HG03066 (cell line): Measurements from ENCODE around the gene GNMT.

ENCODE experiments used
- ATAC-seq: cut with Tn5 transposase; IDR thresholded peaks from one replicate; pipeline ENCODE4 v1.9.1; 2021; ENCODE audit warnings: low read depth; ENCODE audit not compliant: unreplicated experiment

Gene GNMT

GRCh38 chr6:43009124-43009523, 48.6 kb downstream of the GNMT start:
- no peak for ATAC-seq

- no peak for ATAC-seq
Observed at GRCh38 chr6:43011207-43011606, 50.7 kb downstream of the GNMT start.

GRCh38 chr6:43012364-43012763, 51.8 kb downstream of the GNMT start:
- no peak for ATAC-seq

GRCh38 chr6:43013097-43013842, 52.7 kb downstream of the GNMT start:
- ATAC-seq: peak; percentile 1
